HT-29 (cell line): ENCODE results near the gene TAOK1. TPM values are rescaled to one million over a fixed set of nuclear protein-coding genes. Genes with fewer than 3 reads are reported as not detected.

Experiments
- DNase-seq: peaks from one replicate; pipeline ENCODE4 v3.0.0-alpha.2; 2015; ENCODE audit warnings: low spot score
- small RNA-seq: library from RNA; depleted of rRNA; stranded (forward); fragments of <200 nt; gene quantifications from one replicate; pipeline ENCODE3, GENCODE V24; 2014
- total RNA-seq: library from RNA; depleted of rRNA; stranded (reverse); fragments of >200 nt; shearing (Covaris generic); gene quantifications from 2 replicates; pipeline ENCODE4 v1.2.3, GENCODE V29; 2014; rRNA removed

Gene TAOK1
- total RNA-seq, 1 experiment from 2014 or later = 25.9 TPM

DNA sequence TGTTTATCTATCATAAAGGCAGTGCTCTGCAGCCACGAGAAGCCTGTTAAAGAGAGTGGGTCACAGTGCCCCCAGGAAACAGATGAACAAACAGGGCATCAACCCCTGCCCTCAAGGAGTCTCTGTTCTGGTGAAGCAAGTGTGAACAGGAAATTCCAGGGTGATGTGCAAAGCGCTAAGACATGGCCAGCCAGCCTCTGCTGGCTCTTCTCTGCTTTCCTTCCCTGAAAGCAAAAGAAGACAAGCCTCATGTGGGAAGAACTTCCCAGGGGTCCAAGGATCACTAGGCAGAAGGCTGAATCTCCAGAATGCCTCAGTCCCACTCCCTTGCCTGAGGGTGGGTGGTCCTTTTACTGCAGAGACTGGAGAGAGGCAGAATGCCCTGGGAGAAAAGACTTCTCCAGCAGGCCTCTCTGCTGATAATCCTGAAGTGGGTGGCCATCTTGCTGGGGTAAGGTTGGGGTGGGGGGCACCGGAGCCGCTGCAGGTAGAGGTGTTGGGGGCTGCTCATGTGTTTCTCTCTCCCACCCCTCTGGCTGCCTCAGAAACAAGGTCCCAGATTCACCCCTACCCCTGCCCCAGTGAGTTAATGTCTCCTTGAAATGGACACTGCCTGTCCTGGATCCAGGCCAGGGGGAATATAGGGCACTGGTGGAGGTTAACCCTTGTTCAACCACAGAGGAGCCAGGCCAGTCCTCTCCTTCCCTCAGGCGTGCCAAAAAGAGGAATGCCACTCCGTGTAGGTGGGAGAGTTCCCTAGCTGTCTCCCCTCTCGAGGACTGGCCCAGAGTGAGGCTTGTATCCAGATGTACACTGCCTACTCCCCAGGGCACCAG is 205.2 kb downstream of the TAOK1 start:
- DNase-seq = no peak

- DNase-seq = no peak
Measured at GRCh38 chr17:29595943-29596774, 206.0 kb downstream of the TAOK1 start.

GRCh38 chr17:29596811-29597210 is 206.6 kb downstream of the TAOK1 start:
- no peak for DNase-seq

- DNase-seq = no peak
Measured at GRCh38 chr17:29597361-29598172, 207.4 kb downstream of the TAOK1 start.

Small RNA genes within 50 kb of the gene (small RNA-seq; reads per million reads assigned to genes)
- gene RNU4-34P (not detected), gene RNU6-1034P (not detected), gene RNU6-711P (not detected)

Other genes starting within 250 kb of the TAOK1 start
- 105 and 108 TPM in 2 replicates for gene MYO18A, start 210.0 kb upstream of the TAOK1 start, total RNA-seq
- not detected in 2 replicates for gene CRYBA1, start 143.5 kb upstream of the TAOK1 start, total RNA-seq
- gene NUFIP2, start 96.2 kb upstream of the TAOK1 start, total RNA-seq = 19.3 and 20.3 TPM in 2 replicates
- 20.6 and 25.5 TPM in 2 replicates for gene ABHD15, start 176.7 kb downstream of the TAOK1 start, total RNA-seq
- 118 and 141 TPM in 2 replicates for gene TP53I13, start 178.3 kb downstream of the TAOK1 start, total RNA-seq
- 52.2 and 56.3 TPM in 2 replicates for gene GIT1, start 199.3 kb downstream of the TAOK1 start, total RNA-seq
- gene ANKRD13B, start 202.8 kb downstream of the TAOK1 start, total RNA-seq = 26.6 and 28.0 TPM in 2 replicates
- gene CORO6, start 232.5 kb downstream of the TAOK1 start, total RNA-seq = 0.25 and 0.26 TPM in 2 replicates